ENCODE data around the gene PLEKHH3.

Gene PLEKHH3

DNA sequence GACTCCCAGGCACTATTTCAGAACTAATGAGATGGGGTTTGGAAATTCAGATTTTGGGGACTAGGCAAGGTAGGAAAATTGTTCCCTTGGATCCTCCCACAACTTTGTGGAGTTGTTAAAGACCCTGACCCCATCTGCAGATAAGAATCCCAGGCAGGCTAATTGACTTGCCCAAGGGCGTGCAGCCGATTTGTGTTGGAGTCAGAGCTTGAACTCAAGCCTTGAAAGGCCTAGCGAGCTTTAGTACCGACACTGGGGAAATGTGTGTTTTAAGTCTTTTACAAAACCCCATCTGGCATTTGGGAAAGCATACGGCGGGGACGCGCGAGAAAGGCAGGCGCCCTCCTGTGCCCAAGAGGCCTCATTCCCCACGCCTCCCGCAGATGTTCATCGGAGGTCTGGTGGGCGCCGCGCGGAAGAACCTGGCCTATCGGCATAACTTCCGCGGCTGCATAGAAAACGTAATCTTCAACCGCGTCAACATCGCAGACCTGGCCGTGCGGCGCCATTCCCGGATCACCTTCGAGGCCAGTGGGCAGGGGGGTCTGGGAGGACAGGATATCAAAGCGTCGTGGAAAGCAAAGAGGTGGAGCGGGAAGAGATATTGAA, 9.8 kb upstream of the PLEKHH3 start:
- DNase-seq (ENCODE audit: low spot score), result no peak

DNA sequence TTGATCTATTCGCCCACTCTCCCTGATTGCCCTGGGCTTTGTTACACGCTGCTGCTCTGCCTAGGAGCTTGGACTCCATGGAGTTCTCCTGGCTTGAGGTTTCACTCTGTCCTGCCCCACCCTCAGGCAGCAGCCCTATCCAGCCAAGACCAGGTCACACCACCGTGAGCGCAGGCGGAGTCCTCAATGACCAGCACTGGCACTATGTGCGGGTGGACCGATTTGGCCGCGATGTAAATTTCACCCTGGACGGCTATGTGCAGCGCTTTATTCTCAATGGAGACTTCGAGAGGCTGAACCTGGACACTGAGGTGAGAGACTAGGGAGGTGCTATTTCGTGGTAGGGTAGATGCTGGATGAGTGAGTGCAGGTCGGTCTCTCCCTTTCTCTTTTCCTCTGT, 9.0 kb upstream of the PLEKHH3 start:
- no peak for DNase-seq (ENCODE audit: low spot score)

DNA sequence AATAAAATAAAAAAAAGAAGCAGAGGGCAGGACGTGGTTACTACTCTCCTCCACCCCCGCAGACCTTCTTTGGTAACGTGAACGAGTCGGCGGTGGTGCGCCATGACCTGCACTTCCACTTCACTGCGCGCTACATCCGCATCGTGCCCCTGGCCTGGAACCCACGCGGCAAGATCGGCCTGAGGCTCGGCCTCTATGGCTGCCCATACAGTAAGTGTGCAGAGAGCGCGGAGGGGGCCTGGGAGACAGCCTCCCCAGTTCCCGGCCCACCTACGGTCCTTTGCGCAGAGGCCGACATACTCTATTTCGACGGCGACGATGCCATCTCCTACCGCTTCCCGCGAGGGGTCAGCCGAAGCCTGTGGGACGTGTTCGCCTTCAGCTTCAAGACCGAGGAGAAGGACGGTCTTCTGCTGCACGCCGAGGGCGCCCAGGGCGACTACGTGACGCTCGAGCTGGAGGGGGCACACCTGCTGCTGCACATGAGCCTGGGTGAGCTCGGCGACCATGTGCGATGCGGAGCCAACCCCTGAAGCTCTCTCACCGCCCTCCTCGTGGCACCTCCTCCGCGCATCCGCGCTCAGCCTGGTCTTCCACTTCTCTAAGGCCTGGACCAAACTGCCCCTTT, 8.2 kb upstream of the PLEKHH3 start:
- no peak for DNase-seq (ENCODE audit: low spot score)

DNA sequence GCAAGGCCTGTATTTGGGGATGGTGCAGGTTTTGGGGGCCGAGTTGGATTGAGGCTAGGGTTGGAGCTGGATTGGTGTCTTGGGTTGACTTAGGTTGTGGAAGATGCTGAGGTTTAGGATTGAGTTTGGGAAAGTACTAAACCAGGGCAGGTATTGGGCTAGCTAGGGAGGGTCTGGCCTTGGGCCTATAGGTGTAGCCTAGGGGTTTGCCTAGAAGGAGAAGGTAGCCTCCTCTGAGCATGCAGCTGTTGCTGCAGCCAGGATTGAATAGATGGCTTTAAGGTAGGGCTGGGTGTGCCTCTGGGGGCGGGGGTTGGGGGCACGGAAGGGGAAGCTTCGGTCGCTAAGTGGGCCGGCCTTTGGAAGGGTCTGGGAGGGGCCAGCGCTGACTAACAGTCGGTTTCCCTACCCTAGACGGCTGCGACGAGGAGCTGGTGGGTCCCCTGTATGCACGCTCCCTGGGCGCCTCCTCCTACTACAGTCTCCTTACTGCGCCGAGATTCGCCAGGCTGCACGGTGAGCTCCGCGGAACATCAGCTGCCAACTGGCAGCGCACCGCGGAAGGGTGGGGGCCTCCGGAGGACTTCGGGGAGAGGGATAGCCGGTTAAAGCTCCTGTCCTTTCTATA, 6.7 kb upstream of the PLEKHH3 start:
- peak; percentile 41 for DNase-seq (ENCODE audit: low spot score)

DNA sequence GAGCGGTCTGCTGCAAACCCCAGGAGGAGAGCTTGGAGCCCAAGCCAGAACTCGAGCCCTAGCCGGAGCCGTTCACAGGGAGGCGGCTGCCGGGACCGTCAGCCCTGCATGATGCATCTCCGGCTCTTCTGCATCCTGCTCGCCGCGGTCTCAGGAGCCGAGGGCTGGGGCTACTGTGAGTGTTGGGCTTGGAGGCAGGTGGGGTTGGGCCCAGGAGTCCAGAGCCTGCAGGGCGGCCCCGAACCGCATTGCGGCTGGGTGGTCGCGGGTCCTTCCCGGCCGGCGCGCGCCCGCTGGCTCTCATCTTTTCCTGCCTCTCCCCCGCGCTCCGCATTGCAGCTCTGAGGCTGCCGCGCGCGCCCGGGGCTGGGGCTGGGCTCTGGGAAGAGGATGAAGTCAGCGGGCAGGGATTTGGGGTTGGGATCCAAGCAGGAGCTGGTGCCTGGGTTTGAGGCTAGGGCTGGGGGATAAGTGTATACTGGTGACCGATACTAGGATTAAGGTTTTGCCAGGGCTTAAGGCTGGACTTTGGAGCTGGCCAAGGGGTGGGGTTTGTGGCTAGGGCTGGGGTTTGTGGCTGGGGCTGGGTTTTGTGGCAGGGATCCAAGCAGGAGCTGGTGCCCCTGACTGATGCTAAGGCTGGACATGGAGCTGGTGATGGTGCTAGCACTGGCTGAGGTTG, 6.1 kb upstream of the PLEKHH3 start:
- peak; percentile 68 for DNase-seq (ENCODE audit: low spot score)

DNA sequence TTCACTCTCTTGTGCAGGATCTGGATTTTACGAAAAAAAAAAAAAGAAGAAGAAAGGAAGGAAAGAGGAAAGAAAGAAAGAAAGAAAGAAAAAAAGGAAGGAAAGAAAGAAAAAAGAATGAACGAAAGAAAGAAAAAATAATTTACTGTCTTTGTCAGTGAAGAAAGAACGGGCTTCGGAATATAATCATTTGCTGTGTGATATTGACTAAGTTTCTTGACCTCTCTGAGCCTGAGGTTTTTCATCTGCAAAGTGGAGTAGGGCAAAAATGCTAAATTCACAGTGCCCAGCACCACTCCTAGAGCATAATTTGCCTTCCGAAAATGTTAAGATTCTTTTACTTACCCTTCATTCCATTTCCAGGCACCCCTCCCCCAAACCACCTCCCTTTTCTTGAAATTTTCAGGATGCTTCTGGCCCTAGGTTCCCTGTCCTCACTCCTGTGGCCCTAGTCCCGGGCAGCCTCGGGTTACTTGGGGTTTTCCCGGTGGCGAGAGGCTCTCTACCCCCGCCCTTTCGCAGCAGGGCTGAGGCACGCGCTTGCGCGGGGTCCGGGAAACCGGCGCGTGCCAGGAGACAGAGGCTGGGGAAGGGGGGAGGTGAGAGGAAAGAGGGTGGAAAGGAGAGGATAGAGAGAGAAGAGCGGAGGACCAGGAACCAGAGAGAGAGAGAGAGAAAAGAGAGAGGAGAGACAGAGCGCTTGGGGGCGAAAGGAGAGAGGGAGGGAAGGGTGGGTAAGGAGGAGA, 5.4 kb upstream of the PLEKHH3 start, which contains the start of gene CNTNAP1:
Gene CNTNAP1, plus strand, starts transcription at position 556 of the 746 bp plus-strand sequence. CDS start 299 bp downstream, outside the sequence.
- peak; percentile 88 for DNase-seq (ENCODE audit: low spot score)

DNA sequence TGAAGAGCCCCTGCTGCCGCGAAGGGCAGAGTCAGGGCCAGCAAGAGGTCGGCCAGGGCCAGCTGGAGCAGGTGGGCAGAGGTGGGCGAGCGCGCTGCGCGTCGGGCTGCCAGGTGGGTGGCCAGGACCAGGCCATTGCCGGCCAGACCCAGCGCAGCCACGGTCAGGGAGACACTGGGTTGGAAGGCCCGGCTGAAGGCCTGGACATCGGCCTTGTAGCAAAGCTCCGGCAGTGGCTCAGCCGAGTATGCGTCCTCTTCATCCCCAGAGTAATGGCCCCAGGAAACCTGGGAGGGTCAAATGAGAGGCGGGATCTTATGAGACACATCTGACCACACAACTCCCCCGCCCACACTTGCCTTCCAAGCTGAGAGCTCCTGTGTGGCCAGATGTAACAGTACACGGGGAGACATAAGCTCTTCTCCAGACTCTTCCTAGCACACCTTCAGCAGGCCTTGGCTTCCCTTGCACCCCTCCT, 3.6 kb upstream of the PLEKHH3 start:
- peak; percentile 35 for DNase-seq (ENCODE audit: low spot score)

DNA sequence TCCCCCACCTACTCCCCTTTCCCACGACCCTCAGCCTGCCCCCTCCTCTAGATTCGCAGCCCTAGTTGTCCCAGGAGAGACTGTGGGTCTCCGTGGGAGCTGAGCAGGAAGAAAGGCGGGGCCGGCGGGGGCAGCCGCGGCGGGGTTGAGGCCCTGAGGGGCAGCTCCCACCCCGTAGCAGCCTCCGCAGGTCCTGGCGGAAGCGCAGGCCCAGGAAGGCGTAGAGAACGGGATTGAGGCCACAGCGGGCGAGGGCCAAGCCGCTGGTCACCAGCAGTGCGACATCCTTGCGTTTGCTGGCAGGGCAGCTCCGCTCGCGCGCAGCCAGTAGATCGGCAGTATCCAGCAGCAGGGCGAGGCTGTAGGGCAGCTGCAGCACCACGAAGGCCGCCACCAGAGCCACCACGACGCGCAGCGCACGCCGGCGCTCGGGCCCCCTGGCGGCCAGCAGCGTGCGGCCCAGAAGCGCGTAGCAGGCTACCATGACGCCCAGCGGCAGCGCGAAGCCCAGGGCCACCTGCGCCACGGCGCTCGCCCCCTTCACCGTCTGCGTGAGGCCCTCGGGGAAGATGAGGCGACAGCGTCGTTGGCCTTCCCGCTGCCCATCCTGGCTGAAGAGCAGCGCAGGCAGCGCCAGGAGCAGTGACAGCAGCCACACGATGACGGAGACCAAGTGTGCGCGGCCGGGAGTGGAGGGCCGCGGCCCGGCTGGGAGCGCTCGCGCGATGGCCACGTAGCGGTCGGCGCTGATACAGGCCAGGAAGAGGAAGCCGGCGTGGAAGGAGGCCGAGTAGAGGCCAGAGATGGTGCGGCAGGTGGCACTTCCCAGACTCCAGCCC, 2.9 kb upstream of the PLEKHH3 start:
- peak; percentile 83 for DNase-seq (ENCODE audit: low spot score)

DNA sequence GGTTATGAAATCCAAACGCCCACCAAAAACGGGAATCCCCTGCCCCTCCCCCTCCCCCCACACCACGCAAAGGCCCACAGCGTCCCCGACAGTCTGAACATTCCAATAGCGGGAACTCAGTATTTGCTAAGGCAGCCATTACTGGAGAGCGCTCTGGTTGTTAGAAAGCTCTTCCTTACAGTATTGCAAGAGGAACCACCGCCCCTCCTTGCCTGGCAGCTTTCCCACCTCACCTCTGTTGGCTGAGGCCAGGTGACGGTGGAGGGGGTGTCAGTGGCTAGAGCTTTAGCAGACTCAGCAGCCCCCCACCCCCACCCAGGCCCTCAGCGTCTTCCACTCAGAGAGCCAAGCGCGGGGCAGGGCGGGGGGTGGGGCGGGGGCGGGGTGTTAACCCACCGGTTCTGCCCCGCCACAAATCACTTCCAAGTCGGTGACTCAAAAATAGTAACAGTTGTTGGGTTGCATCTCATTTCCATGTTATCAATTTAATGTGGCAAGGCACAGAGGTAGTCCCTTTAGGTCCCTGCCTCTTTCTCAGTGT, 2.2 kb upstream of the PLEKHH3 start:
- DNase-seq (ENCODE audit: low spot score), result peak; percentile 79

DNA sequence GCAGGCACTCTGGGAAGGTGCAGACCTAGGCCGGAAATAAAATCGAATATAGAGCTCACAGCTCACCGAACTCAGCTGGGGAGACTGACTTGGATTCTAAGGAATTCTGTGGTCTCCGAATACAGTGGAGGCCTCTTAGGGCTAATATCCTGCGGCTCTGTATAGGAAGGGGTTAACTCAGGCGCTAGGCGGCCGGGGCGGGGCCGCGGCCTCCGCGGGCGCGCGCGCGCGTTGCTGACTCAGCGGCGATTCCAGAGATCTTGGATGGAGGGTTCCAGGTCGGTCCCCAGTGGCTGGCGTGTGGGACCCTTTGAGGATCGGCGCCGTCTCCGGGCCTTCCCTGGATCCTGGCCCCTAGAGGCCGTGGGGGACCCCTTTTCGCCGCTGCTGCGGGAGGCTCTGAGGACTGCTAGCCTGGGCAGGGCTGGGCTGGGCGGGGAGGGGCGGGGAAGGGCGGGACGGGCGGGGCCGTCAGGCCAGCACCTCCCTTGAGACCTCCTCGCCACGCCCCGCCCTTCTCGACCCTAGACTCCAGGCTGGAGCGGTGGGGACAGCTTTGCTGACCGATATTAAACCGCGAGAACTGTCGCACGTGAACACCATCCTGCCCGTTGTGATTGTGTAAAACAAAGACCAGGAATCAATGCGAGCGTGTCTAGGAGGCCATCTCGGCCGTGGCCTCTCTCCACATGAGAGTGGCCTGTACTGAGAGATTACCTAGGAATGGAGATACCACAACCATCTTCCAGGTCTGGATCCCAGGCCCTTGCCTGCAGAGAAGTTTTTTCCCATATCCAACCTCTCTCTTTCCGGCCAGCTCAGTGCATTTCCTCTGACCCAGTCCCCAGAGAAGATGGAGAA, 1.4 kb upstream of the PLEKHH3 start:
- DNase-seq (ENCODE audit: low spot score), result peak; percentile 89

DNA sequence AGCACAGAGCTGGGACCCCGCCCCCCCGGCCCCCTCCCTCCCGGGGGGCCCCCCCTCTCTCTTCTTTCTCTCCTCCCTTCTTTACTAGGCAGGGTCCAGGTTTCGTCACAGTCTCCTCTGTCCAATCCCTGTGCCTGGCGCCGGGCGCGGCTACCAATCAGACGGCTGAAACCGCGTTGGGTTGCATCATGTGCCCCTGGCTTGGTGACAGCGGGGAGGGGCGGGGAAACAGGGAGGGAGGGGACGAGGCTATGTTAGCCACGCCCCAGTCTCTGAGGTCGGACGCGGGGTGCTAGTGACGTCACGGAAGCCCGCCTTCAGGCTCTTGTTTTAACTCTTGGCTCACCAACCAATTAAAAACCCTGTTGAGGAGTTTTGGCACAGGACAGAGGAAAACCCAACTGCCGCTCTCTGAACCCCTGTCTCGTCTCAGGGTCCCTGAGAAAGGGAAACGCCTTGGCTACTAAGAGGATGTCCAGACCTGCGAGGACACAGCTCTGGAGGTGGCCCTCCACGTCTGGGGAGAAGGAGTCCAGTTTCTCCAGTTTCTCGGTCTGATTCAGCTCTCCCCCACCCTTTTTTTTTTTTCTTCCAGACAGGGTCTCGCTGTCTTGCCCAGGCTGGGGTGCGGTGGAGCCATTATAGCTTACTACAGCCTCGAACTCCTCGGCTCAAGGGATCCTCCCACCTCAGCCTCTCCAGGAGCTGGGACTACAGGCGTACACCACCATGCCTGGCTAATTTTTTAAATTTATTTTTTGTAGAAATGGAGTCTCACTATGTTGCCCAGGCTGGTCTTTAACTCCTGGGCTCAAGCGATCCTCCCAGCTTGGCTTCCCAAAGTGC, 441 bp upstream of the PLEKHH3 start:
- DNase-seq (ENCODE audit: low spot score), result peak; percentile 99

DNA sequence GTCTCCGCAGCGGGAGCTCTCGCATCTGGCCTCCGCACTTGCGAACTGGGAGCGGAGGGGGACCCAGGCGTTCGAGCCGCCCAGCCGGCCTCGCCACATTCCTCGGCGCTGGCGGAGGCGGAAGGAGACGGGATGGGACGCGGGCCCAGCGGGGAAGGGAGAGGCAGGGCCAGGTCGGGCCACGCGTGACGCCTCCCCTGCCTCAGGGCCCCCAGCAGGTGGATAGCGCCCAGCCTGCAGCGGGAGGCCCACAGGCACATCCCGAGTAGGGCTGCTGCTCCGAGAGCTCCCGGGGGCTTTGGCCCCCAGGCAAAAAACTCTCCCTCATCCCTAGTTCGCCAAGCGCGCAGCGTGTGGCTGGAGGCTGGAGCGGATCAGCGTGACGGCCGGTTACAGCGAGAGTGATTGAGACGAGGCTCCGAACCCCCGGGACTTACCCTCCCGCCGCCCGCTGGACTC, 800 bp downstream of the PLEKHH3 start:
- DNase-seq (ENCODE audit: low spot score), result peak; percentile 62

DNA sequence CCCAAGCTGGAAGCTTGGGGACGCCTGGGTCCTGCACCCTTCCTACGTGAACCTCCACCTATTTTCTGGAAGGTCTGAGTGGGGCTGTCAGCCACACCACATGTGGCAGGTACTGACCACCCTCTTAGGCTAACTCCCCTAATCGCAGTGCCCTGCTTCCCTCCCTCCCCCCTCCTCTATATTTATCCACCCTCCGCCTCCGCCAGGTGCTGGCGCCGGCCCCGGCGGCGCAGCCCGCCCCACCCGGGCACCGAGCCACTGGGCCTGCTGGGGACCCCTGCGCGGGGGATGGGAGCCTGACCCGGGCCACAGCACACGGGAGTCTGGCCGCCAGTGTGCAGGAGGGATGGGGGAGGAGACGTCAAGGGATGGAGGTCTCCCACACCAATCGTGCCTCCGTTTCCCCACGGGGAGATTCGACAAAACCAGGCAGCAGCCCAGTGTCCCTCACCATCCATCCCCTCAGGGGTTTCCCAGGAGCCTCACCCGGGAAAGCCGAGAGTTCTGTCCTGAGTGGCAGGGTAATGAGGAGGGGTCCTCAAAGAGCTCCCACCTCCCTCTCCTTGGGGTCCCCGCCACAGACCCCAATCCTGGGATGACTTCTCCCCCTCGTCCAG, 1.3 kb downstream of the PLEKHH3 start:
- no peak for DNase-seq (ENCODE audit: low spot score)

DNA sequence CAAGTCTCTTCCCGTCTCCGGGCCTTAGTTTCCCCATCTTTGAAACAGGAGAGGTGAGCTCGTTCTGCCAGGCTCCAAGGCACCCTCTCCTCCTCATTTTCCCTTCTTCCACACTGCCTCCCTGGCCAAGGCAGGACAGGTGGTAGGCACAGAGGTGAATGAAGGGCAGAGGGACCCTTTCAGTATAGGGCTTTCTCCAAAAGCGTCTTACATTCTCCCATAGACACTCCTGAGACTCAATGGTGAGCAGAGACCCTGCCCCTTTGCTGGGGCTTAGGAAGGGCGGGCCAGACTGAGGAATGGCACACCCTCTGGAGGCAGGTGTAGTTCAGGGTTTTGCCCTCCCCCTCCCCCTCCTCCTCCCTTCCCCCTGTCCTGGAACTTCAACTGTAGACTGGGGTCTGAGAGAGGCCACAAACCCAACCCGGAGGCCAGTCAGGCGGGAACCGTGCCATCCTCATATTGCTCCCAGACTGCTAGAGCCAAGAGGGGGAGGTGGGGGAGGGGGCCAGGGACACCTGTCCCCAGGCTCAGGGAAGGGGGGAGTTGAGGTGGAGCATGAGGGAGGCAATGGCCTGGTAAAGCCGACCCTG, 1.9 kb downstream of the PLEKHH3 start:
- no peak for DNase-seq (ENCODE audit: low spot score)

DNA sequence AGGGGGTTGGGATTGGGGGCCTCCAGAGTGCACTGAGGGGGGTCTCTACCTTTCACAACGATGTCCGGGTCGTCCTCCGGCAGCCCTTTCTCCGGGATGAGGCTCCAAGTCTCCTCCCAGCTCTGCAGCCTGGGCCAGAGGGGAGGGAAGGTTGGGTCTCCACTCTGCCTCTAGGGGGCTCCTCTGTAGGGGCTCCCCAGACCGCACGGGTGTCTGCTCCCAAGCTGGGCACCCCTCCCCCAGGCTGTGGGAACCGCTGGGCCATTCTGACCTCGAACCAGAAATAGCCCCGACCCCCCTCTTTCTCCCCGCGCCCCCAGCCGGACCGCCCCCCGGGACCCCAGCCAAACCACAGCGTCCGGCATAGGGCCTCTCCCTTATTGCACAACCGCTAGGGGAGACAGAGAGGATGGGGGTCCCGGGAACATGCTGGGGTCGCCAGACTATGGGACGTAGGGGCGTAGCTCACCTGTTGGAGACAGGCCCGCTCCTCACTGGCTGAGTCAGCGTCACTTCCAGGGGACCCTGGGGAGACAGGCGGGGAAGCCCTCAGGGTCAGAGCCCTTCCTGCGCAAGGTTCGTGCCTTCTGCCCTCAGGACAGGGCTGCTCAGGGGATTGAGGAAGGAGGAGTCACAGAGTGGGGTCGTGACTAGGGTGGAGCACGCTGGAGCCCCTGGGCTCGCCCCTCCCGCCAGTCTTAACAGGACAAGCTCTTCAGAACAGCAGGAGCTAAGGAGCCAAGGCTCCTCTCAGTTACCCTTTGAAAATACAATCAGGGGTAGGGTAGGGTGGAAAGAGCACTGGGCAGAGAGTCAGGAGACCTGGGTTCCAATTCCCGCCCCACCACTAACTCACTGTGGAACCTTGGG, 2.7 kb downstream of the PLEKHH3 start:
- DNase-seq (ENCODE audit: low spot score), result no peak

DNA sequence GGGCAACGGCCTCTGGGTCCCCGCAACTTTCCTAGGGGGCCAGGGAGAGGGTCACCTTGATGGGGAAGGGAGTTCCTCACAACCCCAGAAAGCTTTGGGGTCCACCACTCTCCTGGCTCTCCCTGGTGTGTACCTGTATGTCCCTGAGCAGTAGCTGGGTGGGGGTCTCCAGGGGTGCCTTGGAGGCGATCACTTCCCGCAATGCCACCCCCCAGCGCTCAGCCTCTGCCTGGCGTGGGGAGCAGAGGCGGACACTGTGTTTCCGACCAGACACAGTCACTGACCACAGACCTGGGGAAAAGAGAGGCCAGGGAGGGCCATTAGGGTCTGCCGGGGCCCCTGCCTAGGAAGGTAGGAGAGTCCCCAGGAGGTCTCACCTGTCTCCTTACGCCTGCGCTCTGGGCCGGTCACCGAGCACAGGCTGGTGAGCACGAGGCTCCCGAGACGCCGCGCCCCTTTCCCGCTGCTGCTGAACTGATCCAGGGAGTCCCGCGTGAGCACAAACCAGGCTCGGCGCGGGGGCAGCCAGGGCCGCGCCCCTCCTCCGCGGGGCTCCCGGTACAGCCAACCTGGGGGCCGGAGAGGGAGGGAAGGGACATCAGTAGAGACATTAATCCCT, 3.4 kb downstream of the PLEKHH3 start:
- no peak for DNase-seq (ENCODE audit: low spot score)

All from kidney tubule cell (primary cell).